Measurements from ENCODE around the gene MAD1L1.

Gene MAD1L1

GRCh38 chr7:2257651-2258050 is 24.9 kb upstream of the MAD1L1 start:
- no peak for DNase-seq

GRCh38 chr7:2257046-2257551 is 24.4 kb upstream of the MAD1L1 start:
- no peak for DNase-seq

- DNase-seq, result no peak
Observed at GRCh38 chr7:2256306-2257045, 23.7 kb upstream of the MAD1L1 start.

GRCh38 chr7:2255145-2256139 is 22.7 kb upstream of the MAD1L1 start:
- DNase-seq, result no peak

DNA sequence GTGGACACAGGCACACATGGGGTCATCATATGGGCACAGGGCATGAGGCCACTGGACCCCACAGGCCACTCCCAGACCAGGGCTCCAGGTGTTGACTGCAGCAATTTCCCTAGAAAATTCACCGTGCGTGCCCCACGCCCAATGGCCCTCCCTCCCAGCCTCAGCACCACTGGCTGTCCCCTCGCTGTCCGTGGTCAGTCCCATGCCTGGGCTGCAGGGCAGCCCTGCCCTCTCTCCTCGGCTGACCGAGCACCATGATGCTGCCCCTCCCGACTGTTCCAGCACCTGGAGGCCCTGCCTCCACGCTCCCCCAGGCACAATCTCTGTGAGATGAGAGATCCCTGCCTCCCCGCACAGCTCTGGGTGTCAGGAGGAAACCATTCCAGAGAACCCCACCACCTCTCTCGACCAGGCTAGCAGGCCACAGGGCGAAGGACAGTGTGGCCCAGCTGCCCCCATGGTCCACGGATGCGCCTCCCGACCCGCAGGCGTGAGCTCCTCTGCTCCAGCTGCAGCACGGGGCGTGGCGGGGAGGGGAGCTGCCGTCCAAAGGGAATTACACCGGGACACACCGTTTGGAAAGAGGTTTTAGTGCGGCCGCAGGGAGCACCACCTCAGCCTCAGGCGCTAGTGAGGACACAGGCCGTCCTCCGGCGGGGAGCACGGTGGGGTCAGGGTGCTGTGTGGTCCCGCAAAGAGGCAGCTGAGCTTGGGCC is 21.8 kb upstream of the MAD1L1 start:
- no peak for DNase-seq

DNA sequence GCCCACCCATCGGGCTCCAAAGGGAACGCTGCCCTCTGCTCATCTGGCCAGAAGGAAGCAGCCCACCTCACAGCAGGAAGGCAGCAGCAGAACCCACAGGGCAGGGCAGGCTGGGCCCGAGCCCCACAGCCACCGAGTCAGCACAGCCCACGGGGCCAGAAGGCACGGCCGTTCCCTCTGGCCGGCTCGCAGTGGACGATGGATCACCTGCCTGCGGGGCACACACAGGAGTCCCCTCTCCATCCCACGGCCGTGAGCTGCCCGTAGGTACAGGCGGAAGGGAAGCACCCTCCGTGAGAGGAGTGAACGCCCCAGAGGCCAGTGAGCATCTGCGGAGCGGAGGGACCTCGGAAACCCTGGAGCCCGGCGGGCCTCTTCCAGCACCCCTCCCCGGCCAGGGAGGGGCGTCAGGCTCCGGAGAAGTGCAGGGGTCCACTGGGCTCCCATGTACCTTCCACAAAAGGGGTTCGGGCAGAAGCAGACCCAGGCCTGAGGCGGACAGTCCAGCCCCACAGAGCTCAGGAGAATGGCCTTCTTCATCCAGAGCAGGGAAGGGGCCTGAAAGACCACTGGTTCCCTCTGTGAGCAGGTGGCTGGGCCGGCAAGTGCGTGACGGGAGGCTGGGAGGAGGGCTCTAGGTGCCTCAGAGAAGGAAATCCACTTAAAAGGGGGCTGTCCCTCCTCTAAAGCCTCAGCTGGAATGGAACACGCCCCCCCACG is 20.9 kb upstream of the MAD1L1 start:
- DNase-seq, result no peak

GRCh38 chr7:2253021-2253420 is 20.3 kb upstream of the MAD1L1 start:
- no peak for DNase-seq

GRCh38 chr7:2251841-2252771 is 19.4 kb upstream of the MAD1L1 start:
- DNase-seq, result no peak

GRCh38 chr7:2251381-2251780 is 18.6 kb upstream of the MAD1L1 start:
- no peak for DNase-seq

DNA sequence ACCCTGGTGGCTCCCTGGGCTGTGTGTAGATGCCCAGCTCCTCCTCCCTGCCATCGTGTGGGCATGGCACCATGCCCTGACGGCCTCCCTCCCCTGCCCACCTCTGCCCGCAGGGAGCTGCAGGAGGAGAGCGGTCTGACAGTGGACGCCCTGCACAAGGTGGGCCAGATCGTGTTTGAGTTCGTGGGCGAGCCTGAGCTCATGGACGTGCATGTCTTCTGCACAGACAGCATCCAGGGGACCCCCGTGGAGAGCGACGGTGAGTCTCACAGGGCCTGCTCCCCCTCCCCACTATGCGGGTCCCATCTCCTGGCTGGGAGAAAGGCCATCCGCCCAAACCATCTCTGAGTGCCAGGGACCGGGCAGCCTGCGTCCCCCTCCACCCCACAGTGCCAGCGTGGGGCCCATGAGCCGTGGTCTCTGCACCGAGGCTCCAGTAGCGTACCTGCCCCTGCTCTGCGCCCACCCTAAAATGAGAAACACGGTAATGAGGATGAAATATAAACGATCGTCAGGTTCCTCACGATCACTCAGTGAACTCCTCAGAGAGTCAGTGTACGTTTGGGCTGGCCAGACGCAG is 17.1 kb upstream of the MAD1L1 start:
- no peak for DNase-seq

DNA sequence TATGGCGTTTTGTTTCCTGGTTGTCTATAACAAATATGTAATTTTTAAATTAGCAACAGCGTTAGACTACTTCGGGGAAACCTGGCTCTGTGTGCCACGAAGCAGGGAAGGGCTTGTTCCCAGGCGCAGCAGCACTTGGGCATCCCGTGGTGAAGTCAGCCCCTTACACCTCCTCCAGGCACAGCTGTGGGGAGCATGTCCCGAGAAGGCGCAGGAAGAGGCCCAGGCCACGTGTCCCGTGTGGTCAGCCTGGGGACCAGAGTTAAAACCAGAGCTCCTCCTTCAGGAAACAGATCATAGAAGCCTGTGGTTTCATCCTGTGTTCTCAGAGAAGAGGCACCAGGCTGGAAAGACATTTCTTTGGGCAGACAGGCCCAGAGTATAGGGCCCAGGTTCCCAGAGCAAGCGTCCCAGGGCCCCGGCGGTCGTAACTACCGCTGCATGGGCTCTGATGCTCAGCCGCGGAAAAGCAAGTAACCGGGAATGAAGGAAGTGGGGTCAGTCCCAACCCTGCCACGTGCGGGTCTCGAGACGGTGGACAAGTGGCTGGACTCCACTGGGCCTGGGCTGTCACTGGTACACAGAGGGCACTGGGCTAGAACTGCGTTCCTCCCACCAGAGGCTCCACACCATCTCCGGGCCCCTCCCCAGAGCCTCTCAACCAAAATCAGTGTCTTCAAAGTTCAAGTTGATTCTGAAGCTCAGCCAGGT is 16.4 kb upstream of the MAD1L1 start:
- DNase-seq, result no peak

DNA sequence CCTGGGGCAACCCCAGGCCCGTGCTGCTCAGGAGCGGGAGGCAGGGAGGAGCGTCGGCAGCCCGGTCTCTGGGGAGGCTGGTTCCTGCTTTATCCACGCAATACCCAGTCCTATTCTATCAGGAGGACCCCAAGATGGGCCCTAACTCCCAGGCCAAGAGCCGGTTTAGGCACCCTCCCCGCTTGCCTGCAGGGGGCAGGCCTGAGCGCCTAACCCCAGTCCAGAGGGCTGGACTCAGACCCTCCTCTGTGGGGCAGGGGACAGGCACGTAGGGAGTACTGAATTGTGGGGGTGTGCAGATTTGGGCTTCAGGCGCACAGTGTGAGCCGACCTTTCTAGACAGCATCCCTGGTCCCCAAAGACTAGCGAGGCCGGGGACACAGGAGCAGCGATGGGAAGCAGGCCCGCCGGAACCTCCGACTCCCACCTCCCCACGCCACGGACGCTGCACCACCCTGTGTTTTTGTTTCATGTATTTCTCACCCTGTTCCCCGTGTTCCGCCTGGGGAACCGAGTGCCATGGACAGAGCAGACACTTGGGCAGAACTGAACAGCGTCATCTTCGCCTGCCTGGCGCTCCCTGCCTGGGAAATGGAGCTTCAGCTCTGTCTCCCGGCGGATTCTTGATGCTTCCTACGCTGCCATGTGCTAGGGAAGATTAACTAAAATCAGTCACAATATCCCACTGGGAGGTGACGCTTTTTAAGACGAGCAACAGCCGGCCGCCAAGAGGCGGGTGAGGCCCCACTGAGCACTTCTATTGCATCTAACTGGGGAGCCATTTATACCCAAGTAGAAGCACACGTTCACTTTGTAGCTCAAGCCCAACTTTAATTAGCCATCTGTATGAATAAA is 14.6 kb upstream of the MAD1L1 start:
- no peak for DNase-seq

DNA sequence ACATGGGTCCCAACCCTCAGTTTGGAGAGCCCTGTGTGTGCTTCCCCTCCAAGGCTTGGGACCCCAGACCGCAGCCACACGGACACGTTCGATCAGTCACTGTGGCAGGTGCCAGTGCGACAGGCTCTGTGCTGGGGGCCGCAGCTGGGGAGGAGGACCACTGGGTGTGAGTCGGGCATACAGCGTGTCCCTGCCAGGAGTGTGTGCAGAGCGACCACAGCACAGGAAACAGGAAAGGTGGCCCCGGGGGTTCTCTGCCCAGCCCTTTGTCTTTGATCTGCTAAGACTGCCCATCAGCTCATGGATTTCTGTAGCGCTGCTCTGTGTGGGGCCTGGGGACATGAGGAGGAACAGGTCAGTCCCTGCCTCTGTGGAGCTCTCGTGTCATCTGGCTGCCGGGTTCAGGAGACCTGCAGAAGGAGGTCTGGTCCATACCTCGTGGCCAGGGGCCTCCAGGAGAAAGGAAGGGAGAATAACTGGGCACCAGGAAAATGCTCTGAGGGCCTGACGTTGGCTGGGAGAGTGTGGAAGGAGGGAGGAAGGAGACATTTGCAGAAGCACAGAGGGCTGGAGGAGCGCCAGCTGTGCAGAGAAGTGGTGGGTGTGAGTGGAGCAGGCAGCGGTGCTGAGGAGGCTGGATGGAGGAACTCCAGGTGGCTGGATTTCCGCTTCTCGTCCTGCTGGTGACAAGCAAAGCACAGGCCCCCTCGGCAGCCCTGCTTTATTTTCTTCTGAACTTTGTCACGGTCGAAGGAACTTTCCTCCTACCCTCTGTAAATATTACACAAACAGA is 13.3 kb upstream of the MAD1L1 start:
- no peak for DNase-seq

GRCh38 chr7:2244404-2244995 is 11.8 kb upstream of the MAD1L1 start:
- no peak for DNase-seq

- DNase-seq, result no peak
Observed at GRCh38 chr7:2243458-2243857, 10.7 kb upstream of the MAD1L1 start.

GRCh38 chr7:2242541-2243429 is 10.0 kb upstream of the MAD1L1 start:
- no peak for DNase-seq

Measured in NK-92 treated with Interleukin-12 subunit alpha and Interleukin-12 subunit beta, amount 100 ng/mL, for 24 hours (cell line).